T-helper 17 cell (primary cell): Measurements from ENCODE around the gene IL1RL2. TPM values are rescaled to one million over a fixed set of nuclear protein-coding genes. Genes with fewer than 3 reads are reported as not detected.

ENCODE experiments used
- ATAC-seq: fragments of 150-1000 bp; cut with Tn5 transposase; 2 replicates; pipeline ENCODE4 v1.10.0; 2021; ENCODE audit warnings: mild to moderate bottlenecking, moderate library complexity
- DNase-seq, 3 donors: peaks; one replicate each; pipeline versions ENCODE4 v3.0.0 to v3.0.0-alpha.2; 2020 to 2021
- H3K9me3 ChIP-seq: one replicate; pipeline ENCODE4 v1.7.0; 2013; ENCODE audit warnings: low read length, mild to moderate bottlenecking; ENCODE audit not compliant: control insufficient read depth, poor library complexity, severe bottlenecking
- H3K27ac Mint-ChIP-seq: one replicate; pipeline ENCODE4 v1.8.0; 2022; ENCODE audit warnings: mild to moderate bottlenecking, moderate library complexity, mixed read lengths
- H3K27me3 Mint-ChIP-seq: one replicate; pipeline ENCODE4 v1.8.0; 2022; ENCODE audit warnings: mixed read lengths
- H3K36me3 Mint-ChIP-seq: one replicate; pipeline ENCODE4 v1.8.0; 2022; ENCODE audit warnings: low read depth, mixed read lengths
- H3K4me1 Mint-ChIP-seq: one replicate; pipeline ENCODE4 v1.8.0; 2022; ENCODE audit warnings: mild to moderate bottlenecking, mixed read lengths
- H3K4me3 Mint-ChIP-seq: one replicate; pipeline ENCODE4 v1.8.0; 2022; ENCODE audit warnings: mild to moderate bottlenecking, moderate library complexity, mixed read lengths
- total RNA-seq, 4 donors: library from RNA in 2 of 4; stranded (reverse) in 2 of 4; gene quantifications; one replicate each; pipeline ENCODE4 v1.2.3 and lab custom pipeline; 2022 to 2026

IL1RL2 gene
- total RNA-seq, 2 donors from 2014 or later, result not detected

- peaks cover 30% of the 10 kb centered on the region for H3K4me1 Mint-ChIP-seq
- H3K9me3 ChIP-seq, result no peaks in the 10 kb centered on the region
- ATAC-seq, result no peak
- H3K27ac Mint-ChIP-seq, result peak overlapping the region; percentile 96
- no peaks in the 10 kb centered on the region for H3K36me3 Mint-ChIP-seq
- no peak for DNase-seq
- no peaks in the 10 kb centered on the region for H3K27me3 Mint-ChIP-seq
- peak overlapping the region; percentile 50 for H3K4me3 Mint-ChIP-seq
Observed at GRCh38 chr2:102226612-102227391, 40.0 kb downstream of the IL1RL2 start.

- H3K4me1 Mint-ChIP-seq, result peaks cover 34% of the 10 kb centered on the region
- H3K27me3 Mint-ChIP-seq, result no peaks in the 10 kb centered on the region
- ATAC-seq (no peak), DNase-seq (no peak)
- no peaks in the 10 kb centered on the region for H3K9me3 ChIP-seq
- no peak overlapping the region for H3K4me3 Mint-ChIP-seq
- H3K36me3 Mint-ChIP-seq, result no peaks in the 10 kb centered on the region
- peak overlapping the region; percentile 96 for H3K27ac Mint-ChIP-seq
Observed at GRCh38 chr2:102229141-102229769, 42.4 kb downstream of the IL1RL2 start.

- ATAC-seq (no peak), DNase-seq (no peak)
- no peak overlapping the region for H3K4me3 Mint-ChIP-seq
- no peaks in the 10 kb centered on the region for H3K9me3 ChIP-seq
- peaks cover 35% of the 10 kb centered on the region for H3K4me1 Mint-ChIP-seq
- H3K27me3 Mint-ChIP-seq, result no peaks in the 10 kb centered on the region
- H3K27ac Mint-ChIP-seq, result no peak overlapping the region
- no peaks in the 10 kb centered on the region for H3K36me3 Mint-ChIP-seq
Observed at GRCh38 chr2:102230410-102230909, 43.6 kb downstream of the IL1RL2 start.

DNA sequence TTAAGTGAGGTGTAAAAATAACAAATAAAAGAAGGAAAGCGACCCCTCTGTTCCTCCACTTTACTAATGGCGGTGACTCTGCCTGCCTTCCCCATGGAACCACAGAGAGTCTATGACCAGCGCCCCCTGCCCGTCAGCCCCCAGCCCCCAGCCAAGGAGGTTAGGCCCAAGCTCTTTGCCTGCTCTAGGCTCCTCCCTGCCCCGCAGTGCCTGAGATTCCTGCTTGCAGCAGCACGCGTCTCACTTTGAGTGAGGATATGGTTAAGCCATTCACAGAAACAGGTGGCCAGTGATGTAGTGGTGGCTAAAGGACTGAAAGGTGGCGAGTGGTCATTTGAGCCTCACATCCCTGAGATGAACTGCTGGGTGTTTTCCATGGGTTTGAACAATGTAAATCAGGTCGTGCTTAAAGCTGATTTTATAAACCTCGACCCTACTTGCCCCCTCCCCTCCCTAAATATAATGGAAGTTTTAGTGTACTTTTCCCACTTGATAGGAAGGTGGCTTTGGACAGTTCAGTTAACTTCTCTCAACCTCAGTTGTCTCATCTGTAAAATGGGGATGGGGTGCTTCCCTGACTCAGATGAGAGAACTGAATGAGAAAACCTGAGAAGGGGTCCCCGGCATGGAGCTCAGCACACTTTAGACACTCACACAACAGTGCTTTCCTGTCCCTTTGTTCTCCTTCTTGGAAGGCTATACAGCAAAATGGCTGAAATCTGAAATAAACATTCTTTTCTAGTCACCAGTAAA lies 46.5 kb downstream of the IL1RL2 start:
- no peaks in the 10 kb centered on the region for H3K27me3 Mint-ChIP-seq
- no peaks in the 10 kb centered on the region for H3K9me3 ChIP-seq
- DNase-seq (no peak), ATAC-seq (no peak)
- H3K27ac Mint-ChIP-seq, result no peak overlapping the region
- no peaks in the 10 kb centered on the region for H3K36me3 Mint-ChIP-seq
- no peak overlapping the region for H3K4me3 Mint-ChIP-seq
- H3K4me1 Mint-ChIP-seq, result peaks cover 18% of the 10 kb centered on the region

DNA sequence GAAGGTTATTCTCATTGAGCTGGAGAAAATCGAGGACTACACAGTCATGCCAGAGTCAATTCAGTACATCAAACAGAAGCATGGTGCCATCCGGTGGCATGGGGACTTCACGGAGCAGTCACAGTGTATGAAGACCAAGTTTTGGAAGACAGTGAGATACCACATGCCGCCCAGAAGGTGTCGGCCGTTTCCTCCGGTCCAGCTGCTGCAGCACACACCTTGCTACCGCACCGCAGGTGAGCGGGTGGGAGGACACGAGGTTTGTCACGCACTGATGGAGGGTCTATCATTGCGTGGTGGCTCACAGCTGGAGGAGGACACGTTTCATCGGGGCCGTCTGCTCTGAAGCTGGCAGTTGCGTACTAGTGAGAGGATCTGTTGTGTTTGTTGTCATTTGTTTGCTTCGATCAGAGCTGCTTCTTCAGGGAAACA lies 48.2 kb downstream of the IL1RL2 start:
- H3K4me3 Mint-ChIP-seq, result no peak overlapping the region
- ATAC-seq, result no peak
- H3K27ac Mint-ChIP-seq, result no peak overlapping the region

GRCh38 chr2:102235491-102235890 lies 48.7 kb downstream of the IL1RL2 start:
- no peak for ATAC-seq
- no peak for DNase-seq
- H3K4me1 Mint-ChIP-seq, result peaks cover 19% of the 10 kb centered on the region
- H3K27me3 Mint-ChIP-seq, result no peaks in the 10 kb centered on the region
- H3K27ac Mint-ChIP-seq, result no peak overlapping the region
- H3K36me3 Mint-ChIP-seq, result no peaks in the 10 kb centered on the region
- H3K4me3 Mint-ChIP-seq, result no peak overlapping the region
- no peaks in the 10 kb centered on the region for H3K9me3 ChIP-seq

More for the DNA sequence above, 48.2 kb downstream of the IL1RL2 start:
- no peaks in the 10 kb centered on the region for H3K27me3 Mint-ChIP-seq
- DNase-seq, result no peak
- H3K4me1 Mint-ChIP-seq, result peaks cover 18% of the 10 kb centered on the region
- H3K9me3 ChIP-seq, result no peaks in the 10 kb centered on the region
- no peaks in the 10 kb centered on the region for H3K36me3 Mint-ChIP-seq

GRCh38 chr2:102236132-102236531 lies 49.3 kb downstream of the IL1RL2 start:
- Mint-ChIP-seq H3K4me1 (peaks cover 25% of the 10 kb centered on the region), H3K4me3 (no peak overlapping the region), H3K36me3 (no peaks in the 10 kb centered on the region), H3K27me3 (no peaks in the 10 kb centered on the region), H3K27ac (no peak overlapping the region)
- ATAC-seq, result no peak
- no peak for DNase-seq
- no peaks in the 10 kb centered on the region for H3K9me3 ChIP-seq

GRCh38 chr2:102237176-102237575 lies 50.4 kb downstream of the IL1RL2 start:
- no peak for ATAC-seq
- Mint-ChIP-seq H3K27ac (peak overlapping the region; percentile 37), H3K4me3 (no peak overlapping the region), H3K4me1 (peaks cover 25% of the 10 kb centered on the region), H3K27me3 (no peaks in the 10 kb centered on the region), H3K36me3 (no peaks in the 10 kb centered on the region)
- DNase-seq, result no peak
- H3K9me3 ChIP-seq, result no peaks in the 10 kb centered on the region

DNA sequence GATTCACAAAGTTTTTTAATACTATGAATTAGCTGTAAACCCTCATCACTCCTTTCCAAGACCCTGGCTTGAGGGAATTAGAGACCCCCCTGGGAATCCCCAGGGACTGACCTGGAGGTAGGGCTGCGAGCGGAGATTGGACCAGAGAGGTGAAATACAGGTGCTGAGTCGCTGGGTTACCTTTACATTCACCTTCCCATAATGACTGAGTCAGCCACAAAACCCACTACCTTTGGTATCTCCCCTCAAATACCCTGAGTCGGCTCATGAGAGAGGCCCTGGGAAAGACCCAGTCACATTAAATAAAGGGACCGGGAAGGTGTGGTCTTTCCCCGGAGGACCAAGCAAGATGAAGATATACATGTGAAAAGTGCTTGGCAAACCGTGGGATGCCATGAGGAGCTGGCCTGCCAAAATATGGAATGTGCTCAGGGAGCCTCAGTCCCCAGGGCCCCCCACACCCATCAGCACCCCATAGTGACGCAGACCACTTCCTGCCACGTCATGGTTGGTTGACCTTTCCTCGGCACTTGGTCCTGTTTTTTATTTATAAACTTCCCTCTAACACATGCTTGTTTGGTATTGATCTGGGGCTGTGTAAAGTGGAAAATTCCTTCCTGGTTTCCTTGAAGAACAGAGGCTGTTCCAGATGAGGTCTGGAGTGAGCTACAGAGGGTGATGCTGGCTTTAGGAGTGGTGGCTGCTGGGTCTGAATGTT lies 51.4 kb downstream of the IL1RL2 start:
- Mint-ChIP-seq H3K27ac (peak overlapping the region; percentile 37), H3K27me3 (no peaks in the 10 kb centered on the region), H3K4me1 (peaks cover 25% of the 10 kb centered on the region), H3K4me3 (no peak overlapping the region), H3K36me3 (no peaks in the 10 kb centered on the region)
- DNase-seq, result no peak
- no peak for ATAC-seq
- H3K9me3 ChIP-seq, result no peaks in the 10 kb centered on the region

DNA sequence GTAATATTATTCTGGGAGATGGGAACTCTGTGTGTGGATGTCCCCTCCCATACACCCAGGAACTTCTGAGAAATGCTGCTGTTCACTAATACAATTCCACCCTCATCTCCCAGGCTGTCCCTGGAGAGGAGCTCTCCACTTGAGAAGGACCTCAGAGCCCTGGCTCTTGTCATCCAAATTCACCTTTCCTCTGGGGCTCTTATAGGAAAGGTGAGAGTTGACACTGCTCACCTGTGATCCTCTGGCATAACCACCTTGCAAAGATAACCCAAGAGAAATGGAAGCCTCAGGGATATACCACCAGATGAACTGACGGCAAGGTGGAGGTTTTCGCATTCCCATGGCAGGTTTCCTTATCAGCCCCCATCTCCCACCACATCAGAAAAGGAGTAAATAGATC lies 52.0 kb downstream of the IL1RL2 start:
- Mint-ChIP-seq H3K27me3 (no peaks in the 10 kb centered on the region), H3K27ac (peak overlapping the region; percentile 37), H3K4me3 (no peak overlapping the region), H3K36me3 (no peaks in the 10 kb centered on the region), H3K4me1 (peaks cover 24% of the 10 kb centered on the region)
- DNase-seq (no peak), ATAC-seq (no peak)
- H3K9me3 ChIP-seq, result no peaks in the 10 kb centered on the region

DNA sequence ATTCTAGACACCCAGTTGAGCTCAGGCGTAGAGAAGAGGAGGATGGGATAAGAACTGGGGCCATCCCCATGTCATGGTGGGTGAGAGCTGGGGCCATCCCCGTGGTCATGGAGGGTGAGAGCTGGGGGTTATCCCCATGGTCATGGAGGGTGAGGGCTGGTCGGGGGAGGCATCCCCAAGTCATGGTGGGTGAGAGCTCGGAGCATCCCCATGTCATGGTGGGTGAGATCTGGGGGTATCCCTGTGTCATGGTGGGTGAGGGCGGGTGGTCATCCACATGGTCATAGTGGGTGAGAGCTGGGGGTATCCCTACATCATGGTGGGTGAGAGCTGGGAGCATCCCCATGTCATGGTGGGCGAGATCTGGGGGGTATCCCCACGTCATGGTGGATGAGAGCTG lies 52.5 kb downstream of the IL1RL2 start:
- no peaks in the 10 kb centered on the region for H3K9me3 ChIP-seq
- H3K27ac Mint-ChIP-seq, result no peak overlapping the region
- no peak for DNase-seq
- H3K4me1 Mint-ChIP-seq, result peaks cover 20% of the 10 kb centered on the region
- H3K27me3 Mint-ChIP-seq, result no peaks in the 10 kb centered on the region
- no peak overlapping the region for H3K4me3 Mint-ChIP-seq
- ATAC-seq, result no peak
- no peaks in the 10 kb centered on the region for H3K36me3 Mint-ChIP-seq

DNA sequence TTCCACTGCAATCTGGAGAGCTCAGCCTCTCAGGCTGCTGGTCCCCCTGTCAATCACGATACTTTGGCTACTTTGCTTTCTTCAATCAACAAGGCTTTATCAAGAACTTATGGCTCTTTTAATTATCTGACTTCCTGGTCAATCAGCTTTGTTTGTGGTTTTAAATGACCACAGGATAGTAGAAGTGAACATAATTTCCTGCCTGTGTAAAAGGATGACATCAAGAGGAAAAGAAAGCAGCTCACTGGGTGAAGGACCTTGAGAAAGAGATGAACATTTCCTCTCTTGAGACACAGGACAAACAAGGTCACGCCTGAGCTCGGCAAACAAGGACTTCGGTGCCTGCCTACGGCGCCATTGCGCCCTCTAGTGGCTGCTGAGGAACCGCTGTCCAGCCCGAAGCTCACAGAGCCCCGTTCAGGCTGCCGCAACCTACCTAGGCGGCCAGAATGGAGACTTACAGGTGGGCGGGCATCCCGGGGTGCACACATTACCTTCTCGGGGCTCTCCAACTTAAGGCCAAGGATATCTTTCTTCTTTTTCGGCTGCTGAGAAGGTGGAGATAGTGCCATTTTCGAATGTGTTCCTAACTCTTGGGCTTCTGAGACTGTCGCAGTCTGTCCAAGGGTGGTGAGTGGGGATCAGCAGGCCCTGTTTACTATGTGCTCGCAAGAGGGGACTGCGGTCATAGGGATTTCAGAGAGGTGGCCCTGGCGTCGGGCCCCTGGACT lies 54.0 kb downstream of the IL1RL2 start:
- Mint-ChIP-seq H3K4me1 (peaks cover 17% of the 10 kb centered on the region), H3K4me3 (peak overlapping the region; percentile 50), H3K36me3 (no peaks in the 10 kb centered on the region), H3K27me3 (no peaks in the 10 kb centered on the region), H3K27ac (peak overlapping the region; percentile 83)
- DNase-seq, result peak; percentile 70 to 85 (median 81)
- no peaks in the 10 kb centered on the region for H3K9me3 ChIP-seq
- peak; percentile 96 for ATAC-seq
